ENCODE data around the gene ICE2. TPM values are rescaled to one million over a fixed set of nuclear protein-coding genes. Genes with fewer than 3 reads are reported as not detected.
A peak's percentile ranks its signal among the peaks of the same experiment; 100 is the strongest.

Gene ICE2
- total RNA-seq, 1 donor from 2014 or later: 42.2 TPM

GRCh38 chr15:60376677-60377095, 102.3 kb downstream of the ICE2 start:
- DNase-seq (ENCODE audit: low spot score): no peak
- peaks cover 17% of the 10 kb centered on the region for H3K36me3 Mint-ChIP-seq (ENCODE audit: low read depth, unreplicated experiment)
- H3K9me3 Mint-ChIP-seq (ENCODE audit: unreplicated experiment): no peaks in the 10 kb centered on the region
- H3K4me3 Mint-ChIP-seq (ENCODE audit: unreplicated experiment): no peak overlapping the region
- H3K4me1 Mint-ChIP-seq (ENCODE audit: unreplicated experiment): peaks cover 6% of the 10 kb centered on the region
- H3K27me3 Mint-ChIP-seq (ENCODE audit: unreplicated experiment): no peaks in the 10 kb centered on the region
- no peak overlapping the region for H3K27ac Mint-ChIP-seq (ENCODE audit: unreplicated experiment)
- TF ChIP-seq, protein P1, sequence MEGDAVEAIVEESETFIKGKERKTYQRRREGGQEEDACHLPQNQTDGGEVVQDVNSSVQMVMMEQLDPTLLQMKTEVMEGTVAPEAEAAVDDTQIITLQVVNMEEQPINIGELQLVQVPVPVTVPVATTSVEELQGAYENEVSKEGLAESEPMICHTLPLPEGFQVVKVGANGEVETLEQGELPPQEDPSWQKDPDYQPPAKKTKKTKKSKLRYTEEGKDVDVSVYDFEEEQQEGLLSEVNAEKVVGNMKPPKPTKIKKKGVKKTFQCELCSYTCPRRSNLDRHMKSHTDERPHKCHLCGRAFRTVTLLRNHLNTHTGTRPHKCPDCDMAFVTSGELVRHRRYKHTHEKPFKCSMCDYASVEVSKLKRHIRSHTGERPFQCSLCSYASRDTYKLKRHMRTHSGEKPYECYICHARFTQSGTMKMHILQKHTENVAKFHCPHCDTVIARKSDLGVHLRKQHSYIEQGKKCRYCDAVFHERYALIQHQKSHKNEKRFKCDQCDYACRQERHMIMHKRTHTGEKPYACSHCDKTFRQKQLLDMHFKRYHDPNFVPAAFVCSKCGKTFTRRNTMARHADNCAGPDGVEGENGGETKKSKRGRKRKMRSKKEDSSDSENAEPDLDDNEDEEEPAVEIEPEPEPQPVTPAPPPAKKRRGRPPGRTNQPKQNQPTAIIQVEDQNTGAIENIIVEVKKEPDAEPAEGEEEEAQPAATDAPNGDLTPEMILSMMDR (IDR thresholded peaks at IDR 0.05; ENCODE audit: unreplicated experiment): no peak

GRCh38 chr15:60375306-60375705, 103.6 kb downstream of the ICE2 start:
- peaks cover 10% of the 10 kb centered on the region for H3K36me3 Mint-ChIP-seq (ENCODE audit: low read depth, unreplicated experiment)
- H3K9me3 Mint-ChIP-seq (ENCODE audit: unreplicated experiment): no peaks in the 10 kb centered on the region
- no peak overlapping the region for H3K27ac Mint-ChIP-seq (ENCODE audit: unreplicated experiment)
- no peaks in the 10 kb centered on the region for H3K27me3 Mint-ChIP-seq (ENCODE audit: unreplicated experiment)
- no peak for DNase-seq (ENCODE audit: low spot score)
- no peak overlapping the region for H3K4me3 Mint-ChIP-seq (ENCODE audit: unreplicated experiment)
- TF ChIP-seq, protein P1 (IDR thresholded peaks at IDR 0.05; ENCODE audit: unreplicated experiment): no peak
- H3K4me1 Mint-ChIP-seq (ENCODE audit: unreplicated experiment): peaks cover 18% of the 10 kb centered on the region

DNA sequence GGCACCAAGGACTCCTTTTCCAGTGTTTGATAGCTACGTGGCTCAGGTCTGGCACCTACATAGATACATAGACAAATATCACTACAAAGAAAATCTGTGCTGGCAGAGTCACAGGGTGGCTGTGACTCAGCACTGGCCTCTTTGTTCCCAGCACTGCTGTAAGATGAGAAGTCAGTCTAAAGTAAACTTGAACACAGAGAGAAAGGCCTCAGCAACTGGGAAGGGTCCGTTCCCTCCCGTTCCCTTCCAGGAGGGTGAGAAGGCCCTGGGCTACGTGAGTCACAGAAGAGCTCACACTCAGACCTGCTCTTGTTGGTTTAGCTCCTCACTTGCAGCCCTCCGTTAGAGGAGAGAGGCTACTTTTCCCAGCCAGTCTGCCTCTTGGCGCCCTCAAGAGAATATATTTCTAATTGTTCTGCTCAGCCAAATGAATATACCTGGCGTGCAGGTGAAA, 104.3 kb downstream of the ICE2 start:
- H3K4me3 Mint-ChIP-seq (ENCODE audit: unreplicated experiment): no peak overlapping the region
- H3K36me3 Mint-ChIP-seq (ENCODE audit: low read depth, unreplicated experiment): peaks cover 10% of the 10 kb centered on the region
- TF ChIP-seq, protein P1 (IDR thresholded peaks at IDR 0.05; ENCODE audit: unreplicated experiment): no peak
- no peak overlapping the region for H3K27ac Mint-ChIP-seq (ENCODE audit: unreplicated experiment)
- H3K4me1 Mint-ChIP-seq (ENCODE audit: unreplicated experiment): peaks cover 21% of the 10 kb centered on the region
- no peaks in the 10 kb centered on the region for H3K9me3 Mint-ChIP-seq (ENCODE audit: unreplicated experiment)
- no peaks in the 10 kb centered on the region for H3K27me3 Mint-ChIP-seq (ENCODE audit: unreplicated experiment)
- DNase-seq (ENCODE audit: low spot score): no peak

GRCh38 chr15:60374209-60374608, 104.7 kb downstream of the ICE2 start:
- DNase-seq (ENCODE audit: low spot score): no peak
- no peaks in the 10 kb centered on the region for H3K27me3 Mint-ChIP-seq (ENCODE audit: unreplicated experiment)
- TF ChIP-seq, protein P1 (IDR thresholded peaks at IDR 0.05; ENCODE audit: unreplicated experiment): no peak
- H3K4me3 Mint-ChIP-seq (ENCODE audit: unreplicated experiment): peak overlapping the region; percentile 10
- peaks cover 12% of the 10 kb centered on the region for H3K36me3 Mint-ChIP-seq (ENCODE audit: low read depth, unreplicated experiment)
- no peaks in the 10 kb centered on the region for H3K9me3 Mint-ChIP-seq (ENCODE audit: unreplicated experiment)
- H3K4me1 Mint-ChIP-seq (ENCODE audit: unreplicated experiment): peaks cover 21% of the 10 kb centered on the region
- H3K27ac Mint-ChIP-seq (ENCODE audit: unreplicated experiment): no peak overlapping the region

- H3K9me3 Mint-ChIP-seq (ENCODE audit: unreplicated experiment): no peaks in the 10 kb centered on the region
- no peak overlapping the region for H3K27ac Mint-ChIP-seq (ENCODE audit: unreplicated experiment)
- peaks cover 17% of the 10 kb centered on the region for H3K36me3 Mint-ChIP-seq (ENCODE audit: low read depth, unreplicated experiment)
- TF ChIP-seq, protein P1 (IDR thresholded peaks at IDR 0.05; ENCODE audit: unreplicated experiment): no peak
- no peak for DNase-seq (ENCODE audit: low spot score)
- no peak overlapping the region for H3K4me3 Mint-ChIP-seq (ENCODE audit: unreplicated experiment)
- H3K27me3 Mint-ChIP-seq (ENCODE audit: unreplicated experiment): no peaks in the 10 kb centered on the region
- H3K4me1 Mint-ChIP-seq (ENCODE audit: unreplicated experiment): peaks cover 21% of the 10 kb centered on the region
Observed at GRCh38 chr15:60373745-60374144, 105.2 kb downstream of the ICE2 start.

All from endothelial cell (in vitro differentiated cells).